Endodermal cell (in vitro differentiated cells): ENCODE data around the gene B3GALT4. TPM values are rescaled to one million over a fixed set of nuclear protein-coding genes. Genes with fewer than 3 reads are reported as not detected.

ENCODE experiments used
- DNase-seq: peaks from one replicate; pipeline ENCODE4 v3.0.0-alpha.2; 2017
- H3K27ac ChIP-seq: 2 replicates; pipeline ENCODE4 v1.5.1; 2013; ENCODE audit warnings: mild to moderate bottlenecking, low read depth, low read length, moderate library complexity
- H3K27me3 ChIP-seq: 2 replicates; pipeline ENCODE4 v1.6.1; 2013; ENCODE audit warnings: mild to moderate bottlenecking, low read length, moderate library complexity; ENCODE audit not compliant: insufficient read depth, control insufficient read depth, poor library complexity, severe bottlenecking
- H3K36me3 ChIP-seq: 2 replicates; pipeline ENCODE4 v1.7.0; 2013; ENCODE audit warnings: mild to moderate bottlenecking, low read length, moderate library complexity; ENCODE audit not compliant: control insufficient read depth, insufficient read depth
- H3K4me1 ChIP-seq: one replicate; pipeline ENCODE4 v1.7.0; 2013; ENCODE audit warnings: low read length; ENCODE audit not compliant: control insufficient read depth, insufficient read depth
- H3K4me3 ChIP-seq: 2 replicates; pipeline ENCODE4 v1.5.1; 2013; ENCODE audit warnings: mild to moderate bottlenecking, low read length, moderate library complexity
- H3K9ac ChIP-seq: 2 replicates; pipeline ENCODE4 v1.6.1; 2013; ENCODE audit warnings: mild to moderate bottlenecking, low read length, moderate library complexity; ENCODE audit not compliant: poor library complexity, severe bottlenecking; ENCODE audit errors: extremely low read depth
- H3K9me3 ChIP-seq: 2 replicates; pipeline ENCODE4 v1.6.1; 2013; ENCODE audit warnings: mild to moderate bottlenecking, low read length, moderate library complexity; ENCODE audit not compliant: control insufficient read depth
- H3K27ac Mint-ChIP-seq: 2 replicates; pipeline ENCODE4 v1.8.0; 2020; ENCODE audit warnings: mixed read lengths
- H3K27me3 Mint-ChIP-seq: 2 replicates; pipeline ENCODE4 v1.8.0; 2021; ENCODE audit warnings: mild to moderate bottlenecking, mixed read lengths; ENCODE audit not compliant: insufficient read depth
- H3K36me3 Mint-ChIP-seq: 2 replicates; pipeline ENCODE4 v1.8.0; 2020; ENCODE audit warnings: low read depth, mixed read lengths
- H3K4me1 Mint-ChIP-seq: 2 replicates; pipeline ENCODE4 v1.8.0; 2020; ENCODE audit warnings: mixed read lengths
- H3K4me3 Mint-ChIP-seq: 2 replicates; pipeline ENCODE4 v1.8.0; 2020; ENCODE audit warnings: mild to moderate bottlenecking, moderate library complexity, mixed read lengths
- H3K9me3 Mint-ChIP-seq: 2 replicates; pipeline ENCODE4 v1.8.0; 2020; ENCODE audit warnings: mild to moderate bottlenecking, mixed read lengths
- WGBS, 2 experiments: methylation state at CpG; one replicate each; pipeline versions ENCODE4 v1.1.5 to v1.1.7; 2013; ENCODE audit warnings: missing lambda C conversion rate in 2 of 2, mixed read lengths in 1 of 2; ENCODE audit not compliant: insufficient coverage in 1 of 2, insufficient read length in 1 of 2; 5-methylcytosine and 5-hydroxymethylcytosine counted together
- total RNA-seq, 2 donors: library from RNA; stranded (reverse); fragmentation: NEBNext Ultra II Directional in 1 of 2; extraction: Animal tissue kit (Norgen Biotek cat#: 25700) in 1 of 2; gene quantifications; 2 replicates in 1 of 2; 3 replicates in 1 of 2; pipeline ENCODE4 v1.2.1, GENCODE V29; 2021
- TF ChIP-seq, protein P1 (sequence below): fragments of 200-600 bp; sonication (generic); conservative IDR thresholded peaks from 2 replicates; pipeline ENCODE4 v1.5.0; 2021; ENCODE audit warnings: antibody characterized with exemption, mild to moderate bottlenecking

Gene B3GALT4
- total RNA-seq, 2 donors from 2014 or later, result 3.9 to 5.5 TPM

DNA sequence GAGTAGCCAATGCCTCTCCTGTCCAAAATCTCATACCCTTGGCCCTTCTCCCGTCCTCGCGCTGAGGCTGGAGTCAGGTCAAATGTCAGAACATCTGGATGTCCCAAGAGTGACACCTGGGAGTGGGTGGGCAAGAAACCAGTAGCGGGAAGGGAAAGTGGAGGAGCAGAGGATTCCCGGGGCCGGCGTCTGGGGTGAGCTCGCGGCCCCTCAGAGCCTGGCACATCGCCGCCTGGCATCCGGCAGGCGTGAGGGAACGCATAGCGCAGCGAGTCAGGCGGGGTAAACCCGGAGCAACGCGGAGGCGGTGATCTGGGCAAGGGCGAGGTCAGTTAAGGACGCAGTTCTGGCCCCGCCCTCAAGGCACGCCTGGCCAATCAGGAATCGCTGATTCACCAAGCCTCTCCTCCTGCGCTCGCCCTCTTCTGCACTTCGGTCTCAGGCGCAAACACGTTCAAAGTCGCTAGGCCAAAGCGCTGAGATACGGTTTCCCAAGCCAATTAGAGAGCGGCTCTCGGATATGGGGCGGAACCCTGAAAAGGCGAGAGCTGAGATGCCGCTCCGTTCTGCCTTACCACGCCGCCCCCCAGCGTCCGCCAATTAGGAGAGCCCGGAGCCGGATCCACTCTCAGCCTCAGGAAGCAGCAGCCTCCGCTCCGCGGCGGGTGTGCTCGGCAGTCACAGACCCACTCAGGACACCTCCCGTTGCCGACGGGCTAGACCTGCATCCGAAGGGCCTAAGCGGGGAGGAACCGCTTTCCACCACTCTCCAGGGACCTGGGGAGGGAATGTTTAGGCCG is 27.8 kb upstream of the B3GALT4 start:
- Histone ChIP-seq H3K36me3 (peaks cover 18% of the 10 kb centered on the region), H3K27ac (peak overlapping the region; percentile 72), H3K4me3 (peak overlapping the region; percentile 89), H3K9ac (peak overlapping the region; percentile 57), H3K27me3 (peaks cover 30% of the 10 kb centered on the region), H3K9me3 (no peaks in the 10 kb centered on the region), H3K4me1 (peaks cover 5% of the 10 kb centered on the region)
- no peaks in the 10 kb centered on the region for H3K9me3 Mint-ChIP-seq
- WGBS, 2 experiments, result 0% methylated on average over 21 to 58 of the region's 58 CpGs
- peaks cover 14% of the 10 kb centered on the region for H3K4me1 Mint-ChIP-seq
- peak; percentile 99 for DNase-seq
- H3K27me3 Mint-ChIP-seq, result peaks cover 24% of the 10 kb centered on the region
- TF ChIP-seq, protein P1, sequence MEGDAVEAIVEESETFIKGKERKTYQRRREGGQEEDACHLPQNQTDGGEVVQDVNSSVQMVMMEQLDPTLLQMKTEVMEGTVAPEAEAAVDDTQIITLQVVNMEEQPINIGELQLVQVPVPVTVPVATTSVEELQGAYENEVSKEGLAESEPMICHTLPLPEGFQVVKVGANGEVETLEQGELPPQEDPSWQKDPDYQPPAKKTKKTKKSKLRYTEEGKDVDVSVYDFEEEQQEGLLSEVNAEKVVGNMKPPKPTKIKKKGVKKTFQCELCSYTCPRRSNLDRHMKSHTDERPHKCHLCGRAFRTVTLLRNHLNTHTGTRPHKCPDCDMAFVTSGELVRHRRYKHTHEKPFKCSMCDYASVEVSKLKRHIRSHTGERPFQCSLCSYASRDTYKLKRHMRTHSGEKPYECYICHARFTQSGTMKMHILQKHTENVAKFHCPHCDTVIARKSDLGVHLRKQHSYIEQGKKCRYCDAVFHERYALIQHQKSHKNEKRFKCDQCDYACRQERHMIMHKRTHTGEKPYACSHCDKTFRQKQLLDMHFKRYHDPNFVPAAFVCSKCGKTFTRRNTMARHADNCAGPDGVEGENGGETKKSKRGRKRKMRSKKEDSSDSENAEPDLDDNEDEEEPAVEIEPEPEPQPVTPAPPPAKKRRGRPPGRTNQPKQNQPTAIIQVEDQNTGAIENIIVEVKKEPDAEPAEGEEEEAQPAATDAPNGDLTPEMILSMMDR, result no peak
- H3K36me3 Mint-ChIP-seq, result peaks cover 19% of the 10 kb centered on the region
- H3K4me3 Mint-ChIP-seq, result peak overlapping the region; percentile 66
- H3K27ac Mint-ChIP-seq, result peak overlapping the region; percentile 78

DNA sequence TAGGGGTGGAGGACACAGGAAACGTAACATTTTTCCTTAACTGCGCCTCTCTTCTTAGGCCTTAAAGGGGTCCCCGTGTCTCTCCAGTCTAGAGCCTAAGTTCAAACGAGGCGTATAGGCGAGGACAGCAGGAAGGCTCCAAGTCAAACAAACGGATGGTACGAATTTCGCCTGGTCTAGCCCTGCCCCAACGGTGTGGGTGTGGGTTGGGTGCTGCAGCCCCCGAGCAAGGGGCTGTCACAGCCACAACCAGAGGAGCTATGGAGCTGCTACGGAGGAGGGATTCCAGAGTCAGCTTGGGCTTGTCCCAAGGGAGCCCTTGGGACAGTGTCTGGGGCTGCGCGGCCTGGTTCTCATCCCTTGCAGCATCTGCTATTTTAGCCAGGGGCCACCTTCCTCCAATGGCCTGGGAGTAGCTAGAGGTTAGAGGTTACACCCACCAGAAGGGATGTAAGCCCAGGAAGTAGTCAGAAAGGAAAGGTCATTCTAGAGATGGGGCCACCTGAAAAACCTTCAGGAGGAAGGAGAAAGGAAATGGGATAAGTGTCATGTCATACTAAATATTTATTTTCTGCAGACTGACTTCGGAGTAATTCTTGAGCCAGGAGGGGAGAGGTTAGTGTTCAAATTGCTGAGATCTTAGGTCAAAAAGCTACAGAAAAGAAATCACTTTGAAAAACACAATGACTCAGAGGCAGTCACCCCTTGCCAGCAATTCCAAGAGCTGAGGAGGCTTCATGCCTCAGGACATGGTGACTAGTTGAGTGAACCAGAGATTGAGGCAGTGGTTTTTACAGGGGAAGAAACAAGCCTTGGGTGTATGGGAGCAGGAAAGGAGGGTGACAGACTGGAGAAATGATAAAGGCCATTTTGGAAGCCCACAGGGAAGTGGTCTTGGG is 26.9 kb upstream of the B3GALT4 start:
- DNase-seq, result no peak
- peak overlapping the region; percentile 57 for H3K9ac ChIP-seq
- WGBS, 2 experiments, result 37 to 44% methylated on average over 11 to 15 of the region's 15 CpGs
- no peaks in the 10 kb centered on the region for H3K9me3 Mint-ChIP-seq
- H3K27ac Mint-ChIP-seq, result no peak overlapping the region
- peak overlapping the region; percentile 89 for H3K4me3 ChIP-seq
- peaks cover 19% of the 10 kb centered on the region for H3K36me3 Mint-ChIP-seq
- H3K4me3 Mint-ChIP-seq, result peak overlapping the region; percentile 66
- H3K4me1 Mint-ChIP-seq, result peaks cover 14% of the 10 kb centered on the region
- TF ChIP-seq, protein P1, result no peak
- no peaks in the 10 kb centered on the region for H3K9me3 ChIP-seq
- peaks cover 30% of the 10 kb centered on the region for H3K27me3 ChIP-seq
- H3K27ac ChIP-seq, result peak overlapping the region; percentile 71
- H3K4me1 ChIP-seq, result peaks cover 5% of the 10 kb centered on the region
- peaks cover 18% of the 10 kb centered on the region for H3K36me3 ChIP-seq
- H3K27me3 Mint-ChIP-seq, result peaks cover 24% of the 10 kb centered on the region

DNA sequence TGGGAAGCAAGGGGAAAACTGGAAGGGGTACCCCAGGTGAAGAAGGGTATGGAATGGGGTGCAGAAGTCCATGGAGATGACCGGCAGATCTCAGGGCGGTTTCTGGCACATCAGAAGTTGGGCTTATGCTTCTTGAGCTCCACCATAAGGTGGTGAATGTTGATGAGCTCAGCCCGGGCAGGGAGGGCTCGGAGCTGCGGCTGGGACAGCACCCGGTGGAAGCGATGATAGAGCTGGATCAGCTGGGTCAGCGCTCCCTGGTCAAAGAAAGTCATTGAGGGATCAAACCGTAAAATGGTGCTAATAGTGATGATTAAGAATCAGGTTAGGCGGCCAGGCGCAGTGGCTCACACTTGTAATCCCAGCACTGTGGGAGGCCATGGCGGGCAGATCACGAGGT is 26.2 kb upstream of the B3GALT4 start:
- Mint-ChIP-seq H3K4me1 (peaks cover 14% of the 10 kb centered on the region), H3K4me3 (no peak overlapping the region), H3K36me3 (peaks cover 20% of the 10 kb centered on the region), H3K9me3 (no peaks in the 10 kb centered on the region), H3K27me3 (peaks cover 23% of the 10 kb centered on the region), H3K27ac (no peak overlapping the region)
- TF ChIP-seq, protein P1, result no peak
- WGBS, 2 experiments, result 96 to 98% methylated on average over 9 to 13 of the region's 13 CpGs
- Histone ChIP-seq H3K9ac (no peak overlapping the region), H3K9me3 (no peaks in the 10 kb centered on the region), H3K36me3 (peaks cover 18% of the 10 kb centered on the region), H3K4me1 (peaks cover 5% of the 10 kb centered on the region), H3K27me3 (peaks cover 25% of the 10 kb centered on the region), H3K4me3 (no peak overlapping the region), H3K27ac (no peak overlapping the region)
- DNase-seq, result no peak
